ENCODE results near the gene POU3F1. TPM values are rescaled to one million over a fixed set of nuclear protein-coding genes. Genes with fewer than 3 reads are reported as not detected.
A peak's percentile ranks its signal among the peaks of the same experiment; 100 is the strongest.

POU3F1 gene
- total RNA-seq, 1 experiment from 2014 or later, result 5.8 TPM

DNA sequence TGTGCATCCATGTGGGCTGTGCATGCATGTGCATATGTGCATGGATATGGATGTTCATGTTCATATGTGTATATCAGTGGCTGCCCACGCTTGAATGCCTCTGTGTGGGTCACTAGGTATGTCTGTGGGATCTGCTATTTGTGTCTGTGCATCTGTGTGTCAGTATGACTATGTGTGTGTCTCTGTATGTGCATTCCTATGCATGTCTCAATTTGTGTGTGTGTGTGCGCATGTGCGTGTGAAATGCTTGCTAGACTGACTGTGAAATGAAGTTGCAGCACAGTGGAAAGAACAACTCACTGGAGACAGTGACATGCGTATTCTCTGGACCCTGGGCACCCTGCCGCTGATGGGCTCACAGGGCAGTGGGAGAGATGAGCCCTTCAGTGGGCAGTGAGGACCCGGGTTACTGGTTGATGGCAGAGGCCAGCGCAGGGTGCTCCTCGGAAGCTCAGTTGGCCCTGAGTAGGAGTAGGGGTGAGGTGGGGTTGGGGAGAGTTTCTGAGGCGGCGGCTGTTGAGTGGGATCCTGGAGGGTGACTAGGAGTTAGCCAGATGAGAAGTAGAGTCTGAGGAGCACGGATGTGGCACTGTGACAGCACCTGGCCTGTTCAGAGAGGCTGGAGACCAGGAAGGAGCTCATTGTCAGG lies 43.2 kb upstream of the POU3F1 start:
- H3K9me3 ChIP-seq (ENCODE audit: control insufficient read depth, low read depth, low read length), result no peaks in the 10 kb centered on the region
- no peak overlapping the region for H2AFZ ChIP-seq (ENCODE audit: low read length)
- no peaks in the 10 kb centered on the region for H3K79me2 ChIP-seq (ENCODE audit: insufficient read depth, low read length)
- H3K27me3 ChIP-seq (ENCODE audit: insufficient read depth, low read length), result no peaks in the 10 kb centered on the region
- H3K9ac ChIP-seq (ENCODE audit: extremely low read depth, insufficient read length, low read length), result no peak overlapping the region
- H3K18ac ChIP-seq (ENCODE audit: insufficient read length, low read depth, low read length), result no peak overlapping the region
- no peak overlapping the region for H2BK12ac ChIP-seq (ENCODE audit: insufficient read length, low read depth, low read length)
- H2AK5ac ChIP-seq (ENCODE audit: insufficient read length, low read length), result no peak overlapping the region
- H4K20me1 ChIP-seq (ENCODE audit: control insufficient read depth, insufficient read depth, insufficient read length), result no peaks in the 10 kb centered on the region
- H4K5ac ChIP-seq (ENCODE audit: insufficient read length, low read depth, low read length), result no peak overlapping the region
- H3K79me1 ChIP-seq (ENCODE audit: insufficient read depth, low read depth, low read length, poor library complexity, severe bottlenecking), result no peaks in the 10 kb centered on the region
- TF ChIP-seq, protein P1, sequence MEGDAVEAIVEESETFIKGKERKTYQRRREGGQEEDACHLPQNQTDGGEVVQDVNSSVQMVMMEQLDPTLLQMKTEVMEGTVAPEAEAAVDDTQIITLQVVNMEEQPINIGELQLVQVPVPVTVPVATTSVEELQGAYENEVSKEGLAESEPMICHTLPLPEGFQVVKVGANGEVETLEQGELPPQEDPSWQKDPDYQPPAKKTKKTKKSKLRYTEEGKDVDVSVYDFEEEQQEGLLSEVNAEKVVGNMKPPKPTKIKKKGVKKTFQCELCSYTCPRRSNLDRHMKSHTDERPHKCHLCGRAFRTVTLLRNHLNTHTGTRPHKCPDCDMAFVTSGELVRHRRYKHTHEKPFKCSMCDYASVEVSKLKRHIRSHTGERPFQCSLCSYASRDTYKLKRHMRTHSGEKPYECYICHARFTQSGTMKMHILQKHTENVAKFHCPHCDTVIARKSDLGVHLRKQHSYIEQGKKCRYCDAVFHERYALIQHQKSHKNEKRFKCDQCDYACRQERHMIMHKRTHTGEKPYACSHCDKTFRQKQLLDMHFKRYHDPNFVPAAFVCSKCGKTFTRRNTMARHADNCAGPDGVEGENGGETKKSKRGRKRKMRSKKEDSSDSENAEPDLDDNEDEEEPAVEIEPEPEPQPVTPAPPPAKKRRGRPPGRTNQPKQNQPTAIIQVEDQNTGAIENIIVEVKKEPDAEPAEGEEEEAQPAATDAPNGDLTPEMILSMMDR (conservative IDR thresholded peaks at IDR 0.05), result no peak
- no peak overlapping the region for H3K23ac ChIP-seq (ENCODE audit: insufficient read length, low read depth, low read length)
- no CpG with 5 or more reads among the region's 11 CpGs for WGBS (ENCODE audit: extremely low coverage, insufficient read length, low lambda C conversion rate)
- DNase-seq, result no peak
- H3K27me3 Mint-ChIP-seq (ENCODE audit: low read depth), result peaks cover 4% of the 10 kb centered on the region; the same call in 1 of the 2 replicates
- H3K56ac ChIP-seq (ENCODE audit: insufficient read length, low read depth, low read length), result no peak overlapping the region
- no peak overlapping the region for H3K14ac ChIP-seq (ENCODE audit: insufficient read depth, low read length)
- peaks cover 60 to 75% of the 10 kb centered on the region in 2 experiments for H3K4me1 Mint-ChIP-seq
- H3K4me3 Mint-ChIP-seq, result no peak overlapping the region
- H3K27ac ChIP-seq (ENCODE audit: insufficient read length, low read depth, low read length), result no peak overlapping the region
- no peak overlapping the region for H4K8ac ChIP-seq (replicated peaks; ENCODE audit: insufficient read length, low read depth, low read length)
- H3T11ph ChIP-seq (ENCODE audit: low read length), result no peak overlapping the region
- H2BK15ac ChIP-seq (ENCODE audit: low read depth, low read length), result no peak overlapping the region
- no peak overlapping the region for H2BK20ac ChIP-seq (ENCODE audit: low read depth, low read length, poor library complexity, severe bottlenecking)
- H3K9me3 Mint-ChIP-seq, result no peaks in the 10 kb centered on the region
- H4K91ac ChIP-seq (ENCODE audit: insufficient read length, low read depth, low read length), result no peak overlapping the region
- H2BK120ac ChIP-seq (ENCODE audit: low read depth, low read length, poor library complexity, severe bottlenecking), result no peak overlapping the region
- H3K23me2 ChIP-seq (ENCODE audit: insufficient read length, low read depth, low read length, poor library complexity, severe bottlenecking), result no peaks in the 10 kb centered on the region
- H3K4me2 ChIP-seq (ENCODE audit: insufficient read depth, insufficient read length, low read length), result no peak overlapping the region
- peaks cover 0 to 1% (median 0%) of the 10 kb centered on the region in 3 experiments; a peak in 2 of 7 replicates for H3K36me3 Mint-ChIP-seq (ENCODE audit: insufficient read depth in 1 of 3, low read depth in 3 of 3)
- H3K4ac ChIP-seq (ENCODE audit: low read depth, low read length), result no peak overlapping the region
- peak overlapping the region in 2 of 3 experiments; percentile 21 to 26; a peak in 1 of 7 replicates for H3K27ac Mint-ChIP-seq
- no peak overlapping the region for H2BK5ac ChIP-seq (ENCODE audit: insufficient read length, low read length)
- H3K4me1 ChIP-seq (ENCODE audit: insufficient read depth, low read length), result peaks cover 12% of the 10 kb centered on the region; the same call in 1 of the 2 replicates

All from H9 (cell line).